Measurements from ENCODE around the gene ATXN7L1.

DNA sequence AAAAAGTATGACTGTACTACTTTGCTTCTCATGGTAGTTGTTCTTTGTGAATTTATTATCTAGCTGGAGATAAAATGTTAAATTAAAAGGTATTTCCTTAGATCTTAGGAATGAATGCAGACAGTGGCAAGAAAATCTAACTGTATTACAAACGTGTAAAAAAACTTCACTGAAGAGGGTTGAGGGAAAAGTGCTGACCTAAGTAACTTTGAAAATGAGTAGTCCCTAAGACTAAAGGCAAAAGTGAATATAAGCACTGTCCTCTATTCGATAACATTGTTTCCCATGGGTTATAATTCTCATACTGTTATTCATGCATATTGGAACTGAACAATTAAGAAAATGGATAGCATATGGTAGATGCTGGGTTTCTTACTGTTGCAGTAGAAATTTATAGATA lies 148.4 kb downstream of the ATXN7L1 start:
- TF ChIP-seq ZFP30 (CRISPR knock-in tag; IDR thresholded peaks at IDR 0.05) (no peak), ARNTL (CRISPR knock-in tag; IDR thresholded peaks at IDR 0.05; ENCODE audit: borderline replicate concordance, low read depth) (no peak), ZNF8 (CRISPR knock-in tag; IDR thresholded peaks at IDR 0.05) (no peak)
